Endothelial cell of umbilical vein (primary cell): ENCODE measurements around the gene IFRD2. TPM values are rescaled to one million over a fixed set of nuclear protein-coding genes. Genes with fewer than 3 reads are reported as not detected.

ENCODE experiments used
- BruUV-seq: library from RNA; stranded (reverse); fragments of 400-500 nt; replicated peaks from 2 replicates; lab custom pipeline; 2021; lab: Mats Ljungman, UMichigan
- CTCF ChIA-PET: fragments of 300-600, 350-600 bp; sonication (Branson Sonifier 250); formaldehyde crosslinking; loops from one replicate; lab custom pipeline; 2021; ENCODE audit warnings: antibody characterized with exemption, inconsistent platforms; lab: Charles Lee
- POLR2A ChIA-PET: fragments of 300-600, 350-600 bp; sonication (Branson Sonifier 250); formaldehyde crosslinking; loops from one replicate; lab custom pipeline; 2021; ENCODE audit warnings: antibody characterized with exemption, inconsistent platforms; lab: Charles Lee
- DNase-seq: peaks from one replicate; pipeline ENCODE4 v3.0.0-alpha.2; 2011; ENCODE audit warnings: low read depth, low spot score
- FAIRE-seq: peaks from 2 replicates; lab custom pipeline; 2011; peaks lifted over from hg19 to GRCh38; lab: Jason Lieb, UNC
- H2AFZ ChIP-seq: 2 replicates; pipeline ENCODE4 v1.6.0; 2012; ENCODE audit warnings: low read depth, low read length, control low read depth, inconsistent platforms
- H3K27ac ChIP-seq: 2 replicates; pipeline ENCODE4 v1.5.1; 2011; ENCODE audit warnings: low read depth, mild to moderate bottlenecking, control low read depth, low read length, moderate library complexity; ENCODE audit not compliant: insufficient read depth
- H3K27me3 ChIP-seq, 2 experiments: 2 replicates each; pipeline versions ENCODE4 v1.6.0 to v1.6.1; 2011; ENCODE audit warnings: low read length in 2 of 2, mixed read lengths in 1 of 2; ENCODE audit not compliant: control insufficient read depth in 2 of 2, insufficient read depth in 2 of 2
- H3K36me3 ChIP-seq, 2 experiments: 2 replicates in 1 of 2; 3 replicates in 1 of 2; pipeline ENCODE4 v1.5.1; 2011; ENCODE audit warnings: low read length in 2 of 2, mild to moderate bottlenecking in 1 of 2, moderate library complexity in 1 of 2; ENCODE audit not compliant: control insufficient read depth in 2 of 2, insufficient read depth in 2 of 2; ENCODE audit errors: extremely low read depth in 1 of 2
- H3K4me1 ChIP-seq: 3 replicates; pipeline ENCODE4 v1.5.1; 2011; ENCODE audit warnings: mild to moderate bottlenecking, low read length; ENCODE audit not compliant: control insufficient read depth, insufficient read depth; ENCODE audit errors: extremely low read depth
- H3K4me2 ChIP-seq: 2 replicates; pipeline ENCODE4 v1.6.1; 2011; ENCODE audit warnings: low read length, control low read depth, mixed read lengths; ENCODE audit not compliant: insufficient read depth
- H3K4me3 ChIP-seq, 3 experiments: fragments of 200-600 bp in 1 of 3; sonication (generic), shearing (Covaris generic) in 1 of 3; replicated peaks in 1 of 3; 2 replicates each; pipeline ENCODE4 v1.5.1; 2011 to 2016; ENCODE audit warnings: control low read depth in 3 of 3, low read length in 3 of 3, mild to moderate bottlenecking in 2 of 3, inconsistent platforms in 1 of 3, low read depth in 1 of 3, moderate library complexity in 1 of 3; ENCODE audit not compliant: insufficient read depth in 1 of 3
- H3K79me2 ChIP-seq: 2 replicates; pipeline ENCODE4 v1.6.0; 2012; ENCODE audit warnings: low read length, inconsistent platforms; ENCODE audit not compliant: control insufficient read depth, insufficient read depth
- H3K9ac ChIP-seq: replicated peaks from 2 replicates; pipeline ENCODE3; 2011; ENCODE audit warnings: low read length, control low read depth; ENCODE audit not compliant: insufficient read depth; ENCODE audit errors: extremely low read depth
- H3K9me1 ChIP-seq: replicated peaks from 3 replicates; pipeline ENCODE4 v1.6.0; 2011; ENCODE audit warnings: mild to moderate bottlenecking, low read length; ENCODE audit not compliant: control insufficient read depth, insufficient read depth; ENCODE audit errors: extremely low read depth
- H3K9me3 ChIP-seq: replicated peaks from 2 replicates; pipeline ENCODE4 v1.5.1; 2012; ENCODE audit warnings: low read length, inconsistent platforms; ENCODE audit not compliant: control insufficient read depth, insufficient read depth
- H4K20me1 ChIP-seq: replicated peaks from 2 replicates; pipeline ENCODE3; 2011; ENCODE audit warnings: mild to moderate bottlenecking, low read length; ENCODE audit not compliant: control insufficient read depth, insufficient read depth; ENCODE audit errors: extremely low read depth
- CTCF ChIP-seq, 2 donors: IDR thresholded peaks; 1 replicate in 1 of 2; 2 replicates in 1 of 2; pipeline ENCODE4 v1.5.1; 2011; ENCODE audit warnings: low read length in 2 of 2, mild to moderate bottlenecking in 2 of 2, moderate library complexity in 2 of 2, control low read depth in 1 of 2, inconsistent platforms in 1 of 2, low read depth in 1 of 2; ENCODE audit not compliant: insufficient read depth in 1 of 2; ENCODE audit errors: extremely low read depth in 1 of 2
- EZH2 ChIP-seq: IDR thresholded peaks from 2 replicates; pipeline ENCODE4 v1.6.1; 2012; ENCODE audit warnings: borderline replicate concordance, low read depth, mild to moderate bottlenecking, moderate library complexity, low read length, inconsistent platforms; ENCODE audit not compliant: severe bottlenecking
- FOS ChIP-seq: IDR thresholded peaks from 2 replicates; pipeline ENCODE4 v1.6.1; 2011; ENCODE audit warnings: mild to moderate bottlenecking, low read length, moderate library complexity, borderline replicate concordance; ENCODE audit not compliant: insufficient read depth
- GATA2 ChIP-seq: IDR thresholded peaks from 2 replicates; pipeline ENCODE4 v1.7.0; 2011; ENCODE audit warnings: low read depth, mild to moderate bottlenecking, moderate library complexity, mixed read lengths, low read length; ENCODE audit not compliant: insufficient read length, insufficient read depth
- MYC ChIP-seq: IDR thresholded peaks from one replicate; pipeline ENCODE4 v1.6.1; 2011; ENCODE audit warnings: mild to moderate bottlenecking, low read depth, low read length
- POLR2A ChIP-seq: IDR thresholded peaks from 2 replicates; pipeline ENCODE4 v1.6.1; 2012; ENCODE audit warnings: low read depth, mild to moderate bottlenecking, control low read depth, low read length
- POLR2AphosphoS5 ChIP-seq: IDR thresholded peaks from 2 replicates; pipeline ENCODE4 v1.6.1; 2012; ENCODE audit warnings: low read depth, mild to moderate bottlenecking, control low read depth, low read length, moderate library complexity; ENCODE audit not compliant: insufficient read depth
- dilution Hi-C: fragments of 300-500 bp; cut with MboI; formaldehyde crosslinking; loops from one replicate; pipeline ENCODE4 v1.15.0; 2019; ENCODE audit warnings: low sequenced_read_pairs; ENCODE audit not compliant: extremely low pct_ligation_motif_present
- intact Hi-C: fragments of 100-400 bp; cut with micrococcal nuclease; formaldehyde crosslinking; loops from one replicate; pipeline ENCODE4 v1.10.0; 2022
- polyA plus RNA-seq, 4 experiments: library from polyadenylated mRNA; depleted of rRNA in 3 of 4; stranded (reverse) in 3 of 4; unstranded in 1 of 4; fragments of >200 nt; gene quantifications; 2 replicates each; pipeline versions ENCODE4 v1.2.1 to v1.2.3, GENCODE V29; 2011 to 2012; ENCODE audit warnings: missing spikeins in 1 of 4
- total RNA-seq: library from RNA; stranded (reverse); gene quantifications from 2 replicates; pipeline ENCODE4 v1.2.3, GENCODE V29; 2021

Gene IFRD2
- total and polyA plus RNA-seq, 2 donors (not counting 3 experiments of a cell fraction or from before 2014, with no cell fraction given): 99.4 to 111 TPM

GRCh38 chr3:50294492-50295403 is 2.5 kb upstream of the IFRD2 start:
- Histone ChIP-seq H3K9ac (no peak overlapping the region), H3K27ac (no peak overlapping the region), H3K9me1 (no peaks in the 10 kb centered on the region), H3K4me2 (no peak overlapping the region), H3K79me2 (peaks cover 24% of the 10 kb centered on the region), H4K20me1 (no peaks in the 10 kb centered on the region), H3K4me1 (peaks cover 23% of the 10 kb centered on the region), H2AFZ (no peak overlapping the region), H3K27me3 (no peaks in the 10 kb centered on the region), H3K4me3 (no peak overlapping the region), H3K9me3 (no peaks in the 10 kb centered on the region), H3K36me3 (peaks cover 0 to 5% of the 10 kb centered on the region in 2 experiments)
- no peak for TF ChIP-seq EZH2
- BruUV-seq: no TSS peak
- ChIA-PET POLR2A (no interaction called here), CTCF (no interaction called here)
- dilution Hi-C loops: no loop called here
- FAIRE-seq: no peak
- intact Hi-C loops: no loop called here
- DNase-seq: no peak

- Histone ChIP-seq H3K9ac (no peak overlapping the region), H4K20me1 (no peaks in the 10 kb centered on the region), H3K4me3 (no peak overlapping the region), H3K9me3 (no peaks in the 10 kb centered on the region), H3K27me3 (no peaks in the 10 kb centered on the region), H3K9me1 (no peaks in the 10 kb centered on the region), H2AFZ (no peak overlapping the region), H3K36me3 (peaks cover 0 to 11% of the 10 kb centered on the region in 2 experiments), H3K79me2 (peaks cover 27% of the 10 kb centered on the region), H3K4me2 (no peak overlapping the region), H3K4me1 (peaks cover 21% of the 10 kb centered on the region), H3K27ac (no peak overlapping the region)
- FAIRE-seq (no peak), DNase-seq (no peak)
- TF ChIP-seq CTCF (IDR thresholded peaks at IDR 0.05; ENCODE audit: extremely low read depth in 1 of 2, insufficient read depth in 1 of 2, low read depth in 1 of 2, low read length in 2 of 2) (no peak), MYC (no peak), POLR2A (no peak), POLR2AphosphoS5 (no peak), FOS (no peak), EZH2 (no peak), GATA2 (no peak)
- POLR2A ChIA-PET: no interaction called here
- CTCF ChIA-PET: no interaction called here
- dilution Hi-C loops (no loop called here), intact Hi-C loops (no loop called here)
- no TSS peak for BruUV-seq
These were observed 1.9 kb upstream of the IFRD2 start for GRCh38 chr3:50294089-50294488.
